ENCODE data around the gene DGKD. TPM values are rescaled to one million over a fixed set of nuclear protein-coding genes. Genes with fewer than 3 reads are reported as not detected.

DGKD gene
- total RNA-seq, 2 experiments from 2014 or later, result 147 to 156 TPM

DNA sequence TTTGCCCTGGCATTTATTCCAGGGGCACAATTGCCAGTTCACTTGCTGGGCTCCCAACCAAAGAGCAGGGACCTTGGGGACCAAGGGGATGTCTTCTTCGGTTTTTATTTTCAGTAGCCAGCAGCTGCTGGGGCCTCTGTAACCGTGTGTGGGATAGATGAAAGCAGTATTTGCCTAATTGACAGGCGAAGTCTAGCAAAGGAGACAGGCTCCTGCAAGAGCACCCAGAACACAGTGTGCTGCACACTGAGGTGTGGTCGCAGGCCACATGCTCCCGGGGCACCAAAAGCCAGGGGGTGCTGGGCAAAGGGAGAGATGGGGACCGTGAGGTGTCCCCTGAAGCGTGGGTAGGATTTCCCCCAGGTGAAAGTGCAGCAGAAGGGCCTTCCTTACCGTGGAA, 41.4 kb upstream of the DGKD start:
- Mint-ChIP-seq H3K4me3 (no peak overlapping the region), H3K27me3 (no peaks in the 10 kb centered on the region), H3K9me3 (no peaks in the 10 kb centered on the region), H3K36me3 (ENCODE audit: low read depth) (no peaks in the 10 kb centered on the region), H3K4me1 (ENCODE audit: low read depth) (no peaks in the 10 kb centered on the region), H3K27ac (no peak overlapping the region)
- Histone ChIP-seq H3K4me1 (ENCODE audit: insufficient read depth, low read length) (no peaks in the 10 kb centered on the region), H3K9me3 (ENCODE audit: control insufficient read depth in 1 of 2, insufficient read depth in 1 of 2, low read length in 2 of 2) (no peaks in the 10 kb centered on the region), H3K27ac (ENCODE audit: low read depth in 1 of 2, low read length in 2 of 2) (no peak overlapping the region), H3K36me3 (ENCODE audit: insufficient read depth, low read length) (no peaks in the 10 kb centered on the region), H3K27me3 (ENCODE audit: control insufficient read depth in 1 of 2, insufficient read depth in 2 of 2, low read length in 2 of 2) (peaks cover 0 to 2% of the 10 kb centered on the region in 2 experiments), H3K4me3 (ENCODE audit: low read length) (no peak overlapping the region)
- ATAC-seq (ENCODE audit: poor library complexity) (no peak), DNase-seq (no peak)
- POLR2A ChIA-PET, result no interaction called here
- TF ChIP-seq, protein P1, sequence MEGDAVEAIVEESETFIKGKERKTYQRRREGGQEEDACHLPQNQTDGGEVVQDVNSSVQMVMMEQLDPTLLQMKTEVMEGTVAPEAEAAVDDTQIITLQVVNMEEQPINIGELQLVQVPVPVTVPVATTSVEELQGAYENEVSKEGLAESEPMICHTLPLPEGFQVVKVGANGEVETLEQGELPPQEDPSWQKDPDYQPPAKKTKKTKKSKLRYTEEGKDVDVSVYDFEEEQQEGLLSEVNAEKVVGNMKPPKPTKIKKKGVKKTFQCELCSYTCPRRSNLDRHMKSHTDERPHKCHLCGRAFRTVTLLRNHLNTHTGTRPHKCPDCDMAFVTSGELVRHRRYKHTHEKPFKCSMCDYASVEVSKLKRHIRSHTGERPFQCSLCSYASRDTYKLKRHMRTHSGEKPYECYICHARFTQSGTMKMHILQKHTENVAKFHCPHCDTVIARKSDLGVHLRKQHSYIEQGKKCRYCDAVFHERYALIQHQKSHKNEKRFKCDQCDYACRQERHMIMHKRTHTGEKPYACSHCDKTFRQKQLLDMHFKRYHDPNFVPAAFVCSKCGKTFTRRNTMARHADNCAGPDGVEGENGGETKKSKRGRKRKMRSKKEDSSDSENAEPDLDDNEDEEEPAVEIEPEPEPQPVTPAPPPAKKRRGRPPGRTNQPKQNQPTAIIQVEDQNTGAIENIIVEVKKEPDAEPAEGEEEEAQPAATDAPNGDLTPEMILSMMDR (IDR thresholded peaks at IDR 0.05), result no peak
- CTCF ChIA-PET, result no interaction called here
- intact Hi-C loops (cut with DNase I, micrococcal nuclease), result no loop called here

DNA sequence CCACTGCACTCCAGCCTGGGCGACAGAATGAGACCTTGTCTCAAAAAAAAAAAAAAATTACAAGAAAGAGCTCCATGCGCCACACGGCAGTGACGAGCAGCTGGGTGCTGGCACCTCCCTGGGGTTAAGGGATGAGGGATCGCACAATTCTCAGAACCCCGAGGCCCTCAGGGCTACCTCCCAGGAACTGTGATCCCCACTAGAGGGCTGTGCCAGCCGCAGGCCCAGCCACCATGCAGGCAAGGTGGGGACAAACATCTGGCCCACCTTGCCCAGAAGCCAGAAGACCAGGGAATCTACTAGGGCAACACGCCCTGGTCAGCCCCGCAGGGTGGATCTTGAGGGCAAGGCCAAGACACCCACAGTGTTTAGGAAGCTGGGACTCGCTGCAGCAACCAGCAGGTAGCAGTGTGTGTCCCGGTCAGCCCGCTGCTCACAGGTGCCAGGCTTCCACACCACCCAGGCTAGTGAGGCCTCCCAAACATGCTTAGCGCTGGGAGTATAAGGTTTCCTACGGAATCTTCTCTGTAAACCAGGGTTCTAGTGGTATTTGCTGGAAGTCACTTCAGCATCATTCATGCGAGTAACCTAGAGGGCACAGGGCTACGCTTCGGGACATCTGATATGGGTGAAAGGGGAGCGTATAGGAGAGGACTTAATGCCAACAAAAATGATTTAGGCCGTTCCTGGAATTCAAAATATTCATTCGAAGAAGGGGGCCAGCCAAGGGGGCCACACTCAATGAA, 39.9 kb upstream of the DGKD start:
- ChIA-PET CTCF (interaction anchor here (0.7 kb wide), 1 partner anchor 535 kb away, joined by 3 read pairs; no protein-coding TSS in a partner anchor), POLR2A (no interaction called here)
- H3K9me3 ChIP-seq (ENCODE audit: control insufficient read depth in 1 of 2, insufficient read depth in 1 of 2, low read length in 2 of 2), result no peaks in the 10 kb centered on the region
- peaks cover 0 to 2% of the 10 kb centered on the region in 2 experiments for H3K27me3 ChIP-seq (ENCODE audit: control insufficient read depth in 1 of 2, insufficient read depth in 2 of 2, low read length in 2 of 2)
- H3K36me3 ChIP-seq (ENCODE audit: insufficient read depth, low read length), result no peaks in the 10 kb centered on the region
- Mint-ChIP-seq H3K27me3 (no peaks in the 10 kb centered on the region), H3K27ac (no peak overlapping the region), H3K9me3 (no peaks in the 10 kb centered on the region), H3K4me1 (ENCODE audit: low read depth) (no peaks in the 10 kb centered on the region), H3K36me3 (ENCODE audit: low read depth) (no peaks in the 10 kb centered on the region), H3K4me3 (no peak overlapping the region)
- DNase-seq (no peak), ATAC-seq (ENCODE audit: poor library complexity) (no peak)
- intact Hi-C loops (cut with DNase I, micrococcal nuclease), result no loop called here
- TF ChIP-seq, protein P1 (IDR thresholded peaks at IDR 0.05), result no peak
- H3K27ac ChIP-seq (ENCODE audit: low read depth in 1 of 2, low read length in 2 of 2), result no peak overlapping the region
- H3K4me1 ChIP-seq (ENCODE audit: insufficient read depth, low read length), result no peaks in the 10 kb centered on the region
- no peak overlapping the region for H3K4me3 ChIP-seq (ENCODE audit: low read length)

DNA sequence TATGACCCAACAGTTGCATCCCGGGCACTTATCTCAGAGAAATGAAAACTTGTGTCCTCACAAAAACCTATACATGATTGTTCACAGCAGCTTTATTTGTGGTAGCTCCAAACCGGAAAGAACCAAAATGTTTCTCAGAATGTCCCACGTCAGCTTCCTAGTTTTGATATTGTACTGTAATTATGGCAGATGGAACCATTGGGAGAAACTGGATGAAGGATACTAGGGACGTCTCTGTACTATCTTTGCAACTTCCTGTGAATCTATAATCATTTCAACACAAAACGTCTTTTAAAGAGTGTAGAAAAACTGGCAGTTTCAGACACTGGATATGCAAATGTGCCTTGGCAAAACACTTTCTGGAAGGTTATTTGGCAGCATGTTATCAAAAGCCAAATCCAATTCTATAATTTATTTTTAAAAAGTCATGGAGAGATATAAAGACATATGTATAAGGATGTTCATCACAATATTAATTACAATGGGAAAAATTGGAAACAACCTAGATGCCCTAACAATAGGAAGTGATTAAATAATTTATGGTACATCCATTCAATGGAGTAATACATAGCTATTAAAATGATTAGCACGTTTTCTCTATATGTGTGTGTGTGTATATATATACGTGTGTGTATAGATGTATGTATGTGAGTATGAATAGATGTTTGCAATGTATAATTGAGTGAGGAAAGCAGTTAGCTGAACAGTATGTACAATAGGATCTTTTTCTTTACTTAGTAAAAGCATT, 36.9 kb upstream of the DGKD start:
- H3K27ac Mint-ChIP-seq, result no peak overlapping the region
- no peak for ATAC-seq (ENCODE audit: poor library complexity)

More for the DNA sequence above, 36.9 kb upstream of the DGKD start:
- peaks cover 2% of the 10 kb centered on the region for H3K4me1 ChIP-seq (ENCODE audit: insufficient read depth, low read length)
- H3K27ac ChIP-seq (ENCODE audit: low read depth in 1 of 2, low read length in 2 of 2), result no peak overlapping the region
- Mint-ChIP-seq H3K9me3 (no peaks in the 10 kb centered on the region), H3K36me3 (ENCODE audit: low read depth) (no peaks in the 10 kb centered on the region), H3K4me3 (no peak overlapping the region), H3K27me3 (no peaks in the 10 kb centered on the region), H3K4me1 (ENCODE audit: low read depth) (peaks cover 6% of the 10 kb centered on the region)
- TF ChIP-seq, protein P1 (IDR thresholded peaks at IDR 0.05), result no peak
- peaks cover 0 to 2% of the 10 kb centered on the region in 2 experiments for H3K27me3 ChIP-seq (ENCODE audit: control insufficient read depth in 1 of 2, insufficient read depth in 2 of 2, low read length in 2 of 2)
- CTCF ChIA-PET, result no interaction called here
- no peak for DNase-seq
- no peaks in the 10 kb centered on the region for H3K36me3 ChIP-seq (ENCODE audit: insufficient read depth, low read length)
- POLR2A ChIA-PET, result interaction anchor here (0.9 kb wide), 1 partner anchor 507 kb away, joined by 3 read pairs; no protein-coding TSS in a partner anchor
- H3K4me3 ChIP-seq (ENCODE audit: low read length), result no peak overlapping the region
- no peaks in the 10 kb centered on the region for H3K9me3 ChIP-seq (ENCODE audit: control insufficient read depth in 1 of 2, insufficient read depth in 1 of 2, low read length in 2 of 2)
- intact Hi-C loops (cut with DNase I, micrococcal nuclease), result no loop called here

All from CD4-positive, alpha-beta T cell (primary cell).